Calu3 (cell line): ENCODE measurements around the gene SCP2. TPM values are rescaled to one million over a fixed set of nuclear protein-coding genes. Genes with fewer than 3 reads are reported as not detected.

Experiments used
- BruUV-seq: library from RNA; stranded (reverse); fragments of 400-500 nt; replicated peaks from 2 replicates; lab custom pipeline; 2021; lab: Mats Ljungman, UMichigan
- CTCF ChIA-PET: fragments of 300-600 bp; sonication (Branson Sonifier 250); formaldehyde crosslinking; loops from one replicate; lab custom pipeline; 2022; ENCODE audit warnings: antibody characterized with exemption; lab: Charles Lee
- DNase-seq: peaks from one replicate; pipeline ENCODE4 v3.0.0; 2022
- H3K27ac Mint-ChIP-seq: one replicate; pipeline ENCODE4 v1.8.0; 2022; ENCODE audit warnings: mixed read lengths; ENCODE audit not compliant: unreplicated experiment
- H3K27me3 Mint-ChIP-seq: one replicate; pipeline ENCODE4 v1.8.0; 2022; ENCODE audit warnings: mixed read lengths; ENCODE audit not compliant: unreplicated experiment
- H3K36me3 Mint-ChIP-seq: one replicate; pipeline ENCODE4 v1.8.0; 2022; ENCODE audit warnings: mild to moderate bottlenecking, moderate library complexity, mixed read lengths; ENCODE audit not compliant: insufficient read depth, unreplicated experiment
- H3K4me1 Mint-ChIP-seq: one replicate; pipeline ENCODE4 v1.8.0; 2022; ENCODE audit warnings: mild to moderate bottlenecking, low read depth, mixed read lengths; ENCODE audit not compliant: unreplicated experiment
- H3K4me3 Mint-ChIP-seq: one replicate; pipeline ENCODE4 v1.8.0; 2022; ENCODE audit warnings: mild to moderate bottlenecking, low read depth, moderate library complexity, mixed read lengths; ENCODE audit not compliant: unreplicated experiment
- H3K9me3 Mint-ChIP-seq: one replicate; pipeline ENCODE4 v1.8.0; 2022; ENCODE audit warnings: low read depth, mixed read lengths; ENCODE audit not compliant: unreplicated experiment
- CTCF ChIP-seq: fragments of 200-600 bp; IDR thresholded peaks from one replicate; pipeline ENCODE4 v1.8.0; 2022; ENCODE audit warnings: antibody characterized with exemption; ENCODE audit not compliant: unreplicated experiment
- intact Hi-C: fragments of 100-400 bp; cut with micrococcal nuclease; formaldehyde crosslinking; loops from one replicate; pipeline ENCODE4 v1.10.0; 2022; ENCODE audit not compliant: unreplicated experiment
- total RNA-seq: library from RNA; stranded (reverse); gene quantifications from 2 replicates; pipeline ENCODE4 v1.2.3, GENCODE V29; 2022

Gene SCP2
- total RNA-seq, 1 experiment from 2014 or later, result 91.1 TPM

DNA sequence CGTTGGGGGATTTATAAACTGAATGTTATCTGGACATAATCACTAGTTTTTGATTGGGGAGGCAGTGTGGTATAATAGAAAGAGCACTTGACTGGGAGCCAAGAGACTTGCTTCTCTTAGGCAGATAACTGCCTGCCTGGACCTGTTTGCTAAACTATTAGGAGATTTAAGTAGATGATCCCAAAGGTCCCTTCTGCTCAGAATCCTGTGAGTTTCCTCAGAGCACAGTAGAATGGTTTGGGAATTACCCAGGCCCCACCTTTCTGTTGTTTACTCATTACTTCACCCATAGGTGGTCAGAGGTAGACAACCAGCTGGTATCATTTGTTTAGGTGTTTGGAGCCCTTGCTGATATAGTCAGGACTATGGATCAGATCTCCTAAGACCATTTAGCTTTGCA lies 124.6 kb downstream of the SCP2 start:
- Mint-ChIP-seq H3K4me3 (no peak overlapping the region), H3K27ac (no peak overlapping the region), H3K9me3 (no peaks in the 10 kb centered on the region), H3K4me1 (peaks cover 12% of the 10 kb centered on the region), H3K27me3 (no peaks in the 10 kb centered on the region), H3K36me3 (no peaks in the 10 kb centered on the region)
- no TSS peak for BruUV-seq
- CTCF ChIA-PET, result no interaction called here
- TF ChIP-seq CTCF, result no peak
- intact Hi-C loops, result no loop called here
- no peak for DNase-seq

DNA sequence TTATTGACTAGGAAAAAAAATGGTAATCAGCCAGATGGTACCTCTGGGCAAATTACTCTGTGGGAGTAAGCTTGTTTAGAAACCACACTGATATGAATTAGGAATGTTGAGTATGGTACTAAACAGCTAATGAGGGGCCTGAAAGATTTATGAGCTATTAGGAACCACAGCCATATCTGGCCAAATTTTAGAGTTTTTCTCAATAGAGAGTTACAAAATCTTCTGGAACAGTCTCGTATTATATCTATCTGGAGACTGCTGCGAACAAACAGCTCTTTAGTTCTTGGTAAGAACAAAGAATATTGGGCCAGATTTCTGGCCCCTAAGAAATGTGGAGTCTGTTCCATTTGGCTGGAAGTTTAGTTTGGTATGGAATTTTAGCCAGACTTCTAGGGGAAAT lies 130.1 kb downstream of the SCP2 start:
- no peaks in the 10 kb centered on the region for H3K9me3 Mint-ChIP-seq
- H3K4me3 Mint-ChIP-seq, result no peak overlapping the region
- DNase-seq, result no peak
- intact Hi-C loops, result no loop called here
- no peaks in the 10 kb centered on the region for H3K4me1 Mint-ChIP-seq
- H3K36me3 Mint-ChIP-seq, result no peaks in the 10 kb centered on the region
- TF ChIP-seq CTCF, result no peak
- no peak overlapping the region for H3K27ac Mint-ChIP-seq
- CTCF ChIA-PET, result no interaction called here
- peaks cover 24% of the 10 kb centered on the region for H3K27me3 Mint-ChIP-seq
- BruUV-seq, result no TSS peak

GRCh38 chr1:53060579-53060978 lies 133.5 kb downstream of the SCP2 start:
- Mint-ChIP-seq H3K4me3 (no peak overlapping the region), H3K27me3 (peaks cover 37% of the 10 kb centered on the region), H3K27ac (no peak overlapping the region), H3K4me1 (no peaks in the 10 kb centered on the region), H3K9me3 (no peaks in the 10 kb centered on the region), H3K36me3 (no peaks in the 10 kb centered on the region)
- BruUV-seq, result no TSS peak
- TF ChIP-seq CTCF, result no peak
- no peak for DNase-seq
- intact Hi-C loops, result no loop called here
- CTCF ChIA-PET, result no interaction called here

- no TSS peak for BruUV-seq
- DNase-seq, result no peak
- intact Hi-C loops, result no loop called here
- peaks cover 37% of the 10 kb centered on the region for H3K27me3 Mint-ChIP-seq
- H3K4me1 Mint-ChIP-seq, result no peaks in the 10 kb centered on the region
- H3K27ac Mint-ChIP-seq, result no peak overlapping the region
- CTCF ChIA-PET, result no interaction called here
- H3K36me3 Mint-ChIP-seq, result no peaks in the 10 kb centered on the region
- TF ChIP-seq CTCF, result no peak
- H3K9me3 Mint-ChIP-seq, result no peaks in the 10 kb centered on the region
- H3K4me3 Mint-ChIP-seq, result no peak overlapping the region
These were observed 134.2 kb downstream of the SCP2 start for GRCh38 chr1:53061123-53061858.
